ENCODE data around the gene PCYT2. TPM values are rescaled to one million over a fixed set of nuclear protein-coding genes. Genes with fewer than 3 reads are reported as not detected.
A peak's percentile ranks its signal among the peaks of the same experiment; 100 is the strongest.

Gene PCYT2
- total RNA-seq, 3 donors from 2014 or later, result 36.0 to 59.4 (median 58.3) TPM

GRCh38 chr17:81884968-81885367, 26.2 kb downstream of the PCYT2 start:
- Histone ChIP-seq H3K9me3 (no peaks in the 10 kb centered on the region), H3K36me3 (ENCODE audit: low read depth) (peaks cover 13% of the 10 kb centered on the region), H3K4me1 (ENCODE audit: low read depth) (peaks cover 6% of the 10 kb centered on the region), H3K4me3 (no peak overlapping the region)
- ATAC-seq, result no peak
- intact Hi-C loops (cut with DNase I, micrococcal nuclease), result no loop called here
- TF ChIP-seq CTCF (IDR thresholded peaks at IDR 0.05), result no peak
- DNase-seq, result no peak

GRCh38 chr17:81884520-81884919, 26.7 kb downstream of the PCYT2 start:
- H3K36me3 ChIP-seq (ENCODE audit: low read depth), result peaks cover 13% of the 10 kb centered on the region
- H3K4me3 ChIP-seq, result no peak overlapping the region
- no peak for TF ChIP-seq CTCF (IDR thresholded peaks at IDR 0.05)
- intact Hi-C loops (cut with DNase I, micrococcal nuclease), result no loop called here
- no peak for DNase-seq
- ATAC-seq, result peak; percentile 17
- no peaks in the 10 kb centered on the region for H3K9me3 ChIP-seq
- peaks cover 2% of the 10 kb centered on the region for H3K4me1 ChIP-seq (ENCODE audit: low read depth)

GRCh38 chr17:81879121-81879520, 32.1 kb downstream of the PCYT2 start:
- no peak for TF ChIP-seq CTCF (IDR thresholded peaks at IDR 0.05)
- intact Hi-C loops (cut with DNase I, micrococcal nuclease), result no loop called here

GRCh38 chr17:81878294-81878693, 32.9 kb downstream of the PCYT2 start:
- ATAC-seq (no peak), DNase-seq (no peak)
- TF ChIP-seq CTCF (IDR thresholded peaks at IDR 0.05), result no peak
- Histone ChIP-seq H3K9me3 (no peaks in the 10 kb centered on the region), H3K36me3 (ENCODE audit: low read depth) (no peaks in the 10 kb centered on the region), H3K4me1 (ENCODE audit: low read depth) (no peaks in the 10 kb centered on the region), H3K4me3 (no peak overlapping the region)
- intact Hi-C loops (cut with DNase I, micrococcal nuclease), result no loop called here

More at GRCh38 chr17:81879121-81879520, 32.1 kb downstream of the PCYT2 start:
- no peaks in the 10 kb centered on the region for H3K4me1 ChIP-seq (ENCODE audit: low read depth)
- H3K9me3 ChIP-seq, result no peaks in the 10 kb centered on the region
- no peak overlapping the region for H3K4me3 ChIP-seq
- DNase-seq (no peak), ATAC-seq (no peak)
- no peaks in the 10 kb centered on the region for H3K36me3 ChIP-seq (ENCODE audit: low read depth)

- peaks cover 3% of the 10 kb centered on the region for H3K4me1 ChIP-seq (ENCODE audit: low read depth)
- H3K4me3 ChIP-seq, result no peak overlapping the region
- no peaks in the 10 kb centered on the region for H3K9me3 ChIP-seq
- H3K36me3 ChIP-seq (ENCODE audit: low read depth), result no peaks in the 10 kb centered on the region
- no peak for ATAC-seq
- no peak for TF ChIP-seq CTCF (IDR thresholded peaks at IDR 0.05)
- DNase-seq, result no peak
- intact Hi-C loops (cut with DNase I, micrococcal nuclease), result no loop called here
Observed at GRCh38 chr17:81877569-81877968, 33.6 kb downstream of the PCYT2 start.

Data from mucosa of descending colon (tissue), 3 donors.